ENCODE measurements around the gene AVPI1.

Gene AVPI1

GRCh38 chr10:97686962-97687784, at the start of gene AVPI1:
Gene AVPI1 (minus strand): TSS chr10:97687241. CDS start chr10:97679905, 7,336 bp downstream.
- DNase-seq, result peak; percentile 99

GRCh38 chr10:97736403-97736901, 49.4 kb upstream of the AVPI1 start:
- no peak for DNase-seq

GRCh38 chr10:97734021-97734420, 47.0 kb upstream of the AVPI1 start:
- no peak for DNase-seq

- DNase-seq, result no peak
These were observed 46.2 kb upstream of the AVPI1 start for GRCh38 chr10:97733256-97733655.

GRCh38 chr10:97732052-97732359, 45.0 kb upstream of the AVPI1 start:
- DNase-seq, result no peak

- DNase-seq, result peak; percentile 83
These were observed 44.5 kb upstream of the AVPI1 start for GRCh38 chr10:97731346-97732051.

GRCh38 chr10:97729014-97729413, 42.0 kb upstream of the AVPI1 start:
- peak; percentile 23 for DNase-seq

- no peak for DNase-seq
These were observed 39.7 kb upstream of the AVPI1 start for GRCh38 chr10:97726636-97727178.

GRCh38 chr10:97724341-97724941, 37.4 kb upstream of the AVPI1 start:
- DNase-seq, result peak; percentile 91

GRCh38 chr10:97723001-97723400, 36.0 kb upstream of the AVPI1 start:
- DNase-seq, result peak; percentile 21

- DNase-seq, result no peak
These were observed 35.1 kb upstream of the AVPI1 start for GRCh38 chr10:97721871-97722780.

- no peak for DNase-seq
These were observed 32.6 kb upstream of the AVPI1 start for GRCh38 chr10:97719602-97720001.

GRCh38 chr10:97718659-97719142, 31.7 kb upstream of the AVPI1 start:
- no peak for DNase-seq

- peak; percentile 50 for DNase-seq
These were observed 31.1 kb upstream of the AVPI1 start for GRCh38 chr10:97718178-97718577.

- no peak for DNase-seq
These were observed 30.6 kb upstream of the AVPI1 start for GRCh38 chr10:97717627-97718026.

GRCh38 chr10:97715259-97715874, 28.3 kb upstream of the AVPI1 start:
- DNase-seq, result no peak

- DNase-seq, result peak; percentile 67
These were observed 27.6 kb upstream of the AVPI1 start for GRCh38 chr10:97714401-97715258.

GRCh38 chr10:97713826-97714400, 26.9 kb upstream of the AVPI1 start:
- DNase-seq, result peak; percentile 71

- peak; percentile 23 for DNase-seq
These were observed 26.3 kb upstream of the AVPI1 start, which contains the start of gene MARVELD1 for GRCh38 chr10:97713339-97713825. Gene MARVELD1 (plus strand): TSS chr10:97713730. CDS start chr10:97713877, 147 bp downstream.
